HG03159 (cell line): ENCODE data around the gene MND1.
"Not testable (repeated sequence)": the region's sequence is repeated elsewhere in the genome, so short reads cannot be mapped to it uniquely, and the experiment has no call there.

Experiments
- ATAC-seq: cut with Tn5 transposase; IDR thresholded peaks from one replicate; pipeline ENCODE4 v1.9.1; 2021; ENCODE audit warnings: mild to moderate bottlenecking, moderate library complexity; ENCODE audit not compliant: unreplicated experiment

The MND1 gene

GRCh38 chr4:153401501-153401900 lies 57.0 kb downstream of the MND1 start:
- ATAC-seq, result no peak

GRCh38 chr4:153402366-153402765 lies 57.9 kb downstream of the MND1 start:
- no peak for ATAC-seq

- ATAC-seq, result no peak
These were observed 59.2 kb downstream of the MND1 start for GRCh38 chr4:153403726-153404125.

GRCh38 chr4:153407906-153408305 lies 63.4 kb downstream of the MND1 start:
- ATAC-seq, result no peak

- no peak for ATAC-seq
These were observed 64.4 kb downstream of the MND1 start for GRCh38 chr4:153408932-153409331.

GRCh38 chr4:153409412-153409811 lies 64.9 kb downstream of the MND1 start:
- ATAC-seq, result no peak

GRCh38 chr4:153409924-153410501 lies 65.5 kb downstream of the MND1 start:
- ATAC-seq, result no peak

GRCh38 chr4:153413842-153414241 lies 69.4 kb downstream of the MND1 start:
- no peak for ATAC-seq

- not testable (repeated sequence) for ATAC-seq
These were observed 72.0 kb downstream of the MND1 start for GRCh38 chr4:153416456-153416855.

GRCh38 chr4:153418121-153418520 lies 73.6 kb downstream of the MND1 start:
- no peak for ATAC-seq

- no peak for ATAC-seq
These were observed 74.1 kb downstream of the MND1 start for GRCh38 chr4:153418558-153418957.

- ATAC-seq, result no peak
These were observed 74.5 kb downstream of the MND1 start for GRCh38 chr4:153419029-153419428.

- ATAC-seq, result no peak
These were observed 75.3 kb downstream of the MND1 start for GRCh38 chr4:153419673-153420278.

- no peak for ATAC-seq
These were observed 75.9 kb downstream of the MND1 start for GRCh38 chr4:153420361-153420760.

GRCh38 chr4:153421941-153422340 lies 77.5 kb downstream of the MND1 start:
- ATAC-seq, result peak; percentile 54

GRCh38 chr4:153426207-153426885 lies 81.9 kb downstream of the MND1 start:
- ATAC-seq, result peak; percentile 73

GRCh38 chr4:153427363-153428071 lies 83.0 kb downstream of the MND1 start:
- no peak for ATAC-seq

- no peak for ATAC-seq
These were observed 84.5 kb downstream of the MND1 start for GRCh38 chr4:153428941-153429475.

GRCh38 chr4:153432965-153433753 lies 88.7 kb downstream of the MND1 start:
- peak; percentile 91 for ATAC-seq

GRCh38 chr4:153433754-153434105 lies 89.2 kb downstream of the MND1 start:
- ATAC-seq, result peak; percentile 6

- ATAC-seq, result no peak
These were observed 89.7 kb downstream of the MND1 start for GRCh38 chr4:153434190-153434589.
